ENCODE measurements around the gene SEMA3G.

GRCh38 chr3:52453496-52454249, 8.8 kb upstream of the SEMA3G start, which contains the start of gene TNNC1:
- no peak for TF ChIP-seq CTCF (IDR thresholded peaks at IDR 0.05; ENCODE audit: insufficient read depth, low read length)
- TF ChIP-seq REST (IDR thresholded peaks at IDR 0.05; ENCODE audit: insufficient replicate concordance, low read depth): no peak
- no peak for TF ChIP-seq POLR2AphosphoS5 (IDR thresholded peaks at IDR 0.05; ENCODE audit: low read depth)
- no peak for TF ChIP-seq SPI1 (IDR thresholded peaks at IDR 0.05; ENCODE audit: borderline replicate concordance, low read depth)

Measured in HL-60 (cell line).